Panc1 (cell line): ENCODE results near the gene RBP2. TPM values are rescaled to one million over a fixed set of nuclear protein-coding genes. Genes with fewer than 3 reads are reported as not detected.

Source experiments
- ATAC-seq: fragments of 200-7000 bp; cut with Tn5 transposase; 2 replicates; pipeline ENCODE4 v1.9.1; 2020; ENCODE audit warnings: mild to moderate bottlenecking, moderate library complexity
- BruUV-seq: library from RNA; stranded (reverse); fragments of 400-500 nt; replicated peaks from 2 replicates; lab custom pipeline; 2021; lab: Mats Ljungman, UMichigan
- CTCF ChIA-PET: fragments of 300-600 bp; sonication (Branson Sonifier 250); formaldehyde crosslinking; loops from one replicate; lab custom pipeline; 2022; ENCODE audit warnings: antibody characterized with exemption; lab: Charles Lee
- POLR2A ChIA-PET: fragments of 300-600 bp; sonication (Branson Sonifier 250); formaldehyde crosslinking; loops from one replicate; lab custom pipeline; 2022; ENCODE audit warnings: antibody characterized with exemption; lab: Charles Lee
- DNase-seq: peaks from one replicate; pipeline ENCODE4 v3.0.0-alpha.2; 2010; ENCODE audit warnings: low read depth, low spot score
- H3K27ac ChIP-seq: 2 replicates; pipeline ENCODE4 v1.5.1; 2011; ENCODE audit warnings: mild to moderate bottlenecking, low read length, inconsistent platforms
- H3K27me3 ChIP-seq: fragments of 200-500 bp; sonication (Bioruptor generic); 2 replicates; pipeline ENCODE4 v1.6.0; 2014; ENCODE audit warnings: low read length, inconsistent platforms; ENCODE audit not compliant: control insufficient read depth, insufficient read depth
- H3K36me3 ChIP-seq: fragments of 200-500 bp; sonication (Bioruptor generic); 2 replicates; pipeline ENCODE4 v1.5.1; 2014; ENCODE audit warnings: inconsistent platforms, mild to moderate bottlenecking, low read length, moderate library complexity; ENCODE audit not compliant: control insufficient read depth, insufficient read depth
- H3K4me1 ChIP-seq: 2 replicates; pipeline ENCODE4 v1.5.1; 2011; ENCODE audit warnings: inconsistent platforms, mild to moderate bottlenecking, low read length, moderate library complexity; ENCODE audit not compliant: control insufficient read depth, insufficient read depth
- H3K4me3 ChIP-seq, 2 experiments: 2 replicates each; pipeline ENCODE4 v1.5.1; 2011 to 2012; ENCODE audit warnings: low read depth in 2 of 2, low read length in 2 of 2, mild to moderate bottlenecking in 2 of 2, inconsistent platforms in 1 of 2, moderate library complexity in 1 of 2
- H3K9me3 ChIP-seq: fragments of 200-500 bp; sonication (Bioruptor generic); 2 replicates; pipeline ENCODE4 v1.5.1; 2014; ENCODE audit warnings: low read depth, mild to moderate bottlenecking, inconsistent platforms, low read length, moderate library complexity; ENCODE audit not compliant: control insufficient read depth, insufficient read depth
- POLR2AphosphoS5 ChIP-seq: IDR thresholded peaks from 2 replicates; pipeline ENCODE4 v1.6.1; 2012; ENCODE audit warnings: mild to moderate bottlenecking, low read depth, low read length, moderate library complexity
- SIN3A ChIP-seq: IDR thresholded peaks from 2 replicates; pipeline ENCODE4 v1.6.1; 2012; ENCODE audit warnings: low read depth, mild to moderate bottlenecking, low read length, moderate library complexity, borderline replicate concordance; ENCODE audit not compliant: insufficient read depth
- TCF7L2 ChIP-seq: IDR thresholded peaks from 2 replicates; pipeline ENCODE4 v1.6.1; 2011; ENCODE audit warnings: mild to moderate bottlenecking, low read depth, low read length, inconsistent platforms
- in situ Hi-C: cut with HindIII; loops from 2 replicates; pipeline ENCODE4 v1.10.0; 2016; ENCODE audit warnings: low sequenced_read_pairs, low pct_unique_long_range_greater_than_20kb
- intact Hi-C: fragments of 100-400 bp; cut with micrococcal nuclease; formaldehyde crosslinking; loops from one replicate; pipeline ENCODE4 v1.10.0; 2022; ENCODE audit not compliant: unreplicated experiment
- total RNA-seq: library from RNA; stranded (reverse); gene quantifications from one replicate; pipeline ENCODE4 v1.2.1, GENCODE V29; 2021; ENCODE audit not compliant: unreplicated experiment
- TF ChIP-seq, protein P1 (sequence below), 2 experiments: IDR thresholded peaks; 2 replicates each; pipeline ENCODE4 v1.6.1; 2011 to 2012; ENCODE audit warnings: low read depth in 2 of 2, control low read depth in 1 of 2, low read length in 1 of 2, mild to moderate bottlenecking in 1 of 2, moderate library complexity in 1 of 2; ENCODE audit not compliant: insufficient read depth in 1 of 2
- TF ChIP-seq, protein P2 (sequence below): fragments of 450-650 bp; IDR thresholded peaks from 2 replicates; pipeline ENCODE4 v1.5.1; 2017; ENCODE audit warnings: mild to moderate bottlenecking

The RBP2 gene
- total RNA-seq, 1 experiment from 2014 or later: not detected

DNA sequence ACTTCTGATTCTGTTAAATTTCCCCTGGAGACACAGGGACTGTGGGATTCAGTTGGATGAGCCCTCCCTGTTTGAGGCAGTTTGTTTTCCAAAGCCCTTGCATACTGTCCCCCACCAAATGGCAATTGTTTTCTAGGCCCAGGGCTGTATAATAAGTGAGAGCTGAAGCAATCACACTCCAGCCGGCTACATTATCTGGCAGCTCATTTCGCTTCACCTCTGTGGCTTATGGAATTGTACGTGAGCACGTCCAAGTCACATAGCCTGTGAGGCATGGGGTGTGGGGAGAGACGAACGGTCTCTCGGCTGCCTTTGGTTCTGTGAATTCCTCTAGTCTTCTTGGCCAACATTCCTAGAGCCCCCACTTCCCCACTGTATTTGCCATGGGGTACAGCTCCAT lies 10.7 kb downstream of the RBP2 start:
- POLR2A ChIA-PET: no interaction called here
- CTCF ChIA-PET: no interaction called here
- Histone ChIP-seq H3K9me3 (no peaks in the 10 kb centered on the region), H3K4me1 (no peaks in the 10 kb centered on the region), H3K4me3 (no peak overlapping the region), H3K36me3 (no peaks in the 10 kb centered on the region), H3K27ac (no peak overlapping the region), H3K27me3 (0 out of 2 replicates have a peak, but pooled peaks cover 7% of the 10 kb centered on the region)
- DNase-seq: no peak
- no peak for ATAC-seq
- intact Hi-C loops: no loop called here
- TF ChIP-seq, protein P1, sequence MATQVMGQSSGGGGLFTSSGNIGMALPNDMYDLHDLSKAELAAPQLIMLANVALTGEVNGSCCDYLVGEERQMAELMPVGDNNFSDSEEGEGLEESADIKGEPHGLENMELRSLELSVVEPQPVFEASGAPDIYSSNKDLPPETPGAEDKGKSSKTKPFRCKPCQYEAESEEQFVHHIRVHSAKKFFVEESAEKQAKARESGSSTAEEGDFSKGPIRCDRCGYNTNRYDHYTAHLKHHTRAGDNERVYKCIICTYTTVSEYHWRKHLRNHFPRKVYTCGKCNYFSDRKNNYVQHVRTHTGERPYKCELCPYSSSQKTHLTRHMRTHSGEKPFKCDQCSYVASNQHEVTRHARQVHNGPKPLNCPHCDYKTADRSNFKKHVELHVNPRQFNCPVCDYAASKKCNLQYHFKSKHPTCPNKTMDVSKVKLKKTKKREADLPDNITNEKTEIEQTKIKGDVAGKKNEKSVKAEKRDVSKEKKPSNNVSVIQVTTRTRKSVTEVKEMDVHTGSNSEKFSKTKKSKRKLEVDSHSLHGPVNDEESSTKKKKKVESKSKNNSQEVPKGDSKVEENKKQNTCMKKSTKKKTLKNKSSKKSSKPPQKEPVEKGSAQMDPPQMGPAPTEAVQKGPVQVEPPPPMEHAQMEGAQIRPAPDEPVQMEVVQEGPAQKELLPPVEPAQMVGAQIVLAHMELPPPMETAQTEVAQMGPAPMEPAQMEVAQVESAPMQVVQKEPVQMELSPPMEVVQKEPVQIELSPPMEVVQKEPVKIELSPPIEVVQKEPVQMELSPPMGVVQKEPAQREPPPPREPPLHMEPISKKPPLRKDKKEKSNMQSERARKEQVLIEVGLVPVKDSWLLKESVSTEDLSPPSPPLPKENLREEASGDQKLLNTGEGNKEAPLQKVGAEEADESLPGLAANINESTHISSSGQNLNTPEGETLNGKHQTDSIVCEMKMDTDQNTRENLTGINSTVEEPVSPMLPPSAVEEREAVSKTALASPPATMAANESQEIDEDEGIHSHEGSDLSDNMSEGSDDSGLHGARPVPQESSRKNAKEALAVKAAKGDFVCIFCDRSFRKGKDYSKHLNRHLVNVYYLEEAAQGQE (IDR thresholded peaks at IDR 0.05; ENCODE audit: insufficient read depth in 1 of 2, low read depth in 2 of 2, low read length in 1 of 2): no peak
- TF ChIP-seq TCF7L2 (no peak), POLR2AphosphoS5 (no peak), SIN3A (no peak)
- TF ChIP-seq, protein P2, sequence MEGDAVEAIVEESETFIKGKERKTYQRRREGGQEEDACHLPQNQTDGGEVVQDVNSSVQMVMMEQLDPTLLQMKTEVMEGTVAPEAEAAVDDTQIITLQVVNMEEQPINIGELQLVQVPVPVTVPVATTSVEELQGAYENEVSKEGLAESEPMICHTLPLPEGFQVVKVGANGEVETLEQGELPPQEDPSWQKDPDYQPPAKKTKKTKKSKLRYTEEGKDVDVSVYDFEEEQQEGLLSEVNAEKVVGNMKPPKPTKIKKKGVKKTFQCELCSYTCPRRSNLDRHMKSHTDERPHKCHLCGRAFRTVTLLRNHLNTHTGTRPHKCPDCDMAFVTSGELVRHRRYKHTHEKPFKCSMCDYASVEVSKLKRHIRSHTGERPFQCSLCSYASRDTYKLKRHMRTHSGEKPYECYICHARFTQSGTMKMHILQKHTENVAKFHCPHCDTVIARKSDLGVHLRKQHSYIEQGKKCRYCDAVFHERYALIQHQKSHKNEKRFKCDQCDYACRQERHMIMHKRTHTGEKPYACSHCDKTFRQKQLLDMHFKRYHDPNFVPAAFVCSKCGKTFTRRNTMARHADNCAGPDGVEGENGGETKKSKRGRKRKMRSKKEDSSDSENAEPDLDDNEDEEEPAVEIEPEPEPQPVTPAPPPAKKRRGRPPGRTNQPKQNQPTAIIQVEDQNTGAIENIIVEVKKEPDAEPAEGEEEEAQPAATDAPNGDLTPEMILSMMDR: no peak
- in situ Hi-C loops: no loop called here
- no TSS peak for BruUV-seq

DNA sequence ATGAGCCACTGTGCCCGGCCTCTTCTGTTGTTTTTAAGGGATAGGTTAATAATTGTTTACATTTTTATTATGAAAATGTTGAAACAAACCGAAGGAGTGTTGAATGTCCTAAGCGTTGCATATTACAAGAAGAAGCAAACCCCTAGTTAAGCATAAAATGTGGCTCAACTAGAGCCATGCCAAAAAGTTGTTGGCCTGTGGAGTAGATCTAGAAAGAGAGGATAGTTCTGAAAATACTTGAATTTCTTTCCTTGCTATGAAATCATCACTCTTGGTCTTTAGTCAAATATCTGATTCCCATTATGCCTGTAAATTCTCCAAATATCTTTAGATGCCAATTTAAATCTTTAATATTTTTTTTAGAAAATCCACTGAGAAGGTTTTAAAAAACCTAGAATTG lies 12.8 kb downstream of the RBP2 start:
- H3K36me3 ChIP-seq: no peaks in the 10 kb centered on the region
- ChIA-PET POLR2A (no interaction called here), CTCF (no interaction called here)
- in situ Hi-C loops: no loop called here
- TF ChIP-seq SIN3A (no peak), POLR2AphosphoS5 (no peak), TCF7L2 (no peak)
- TF ChIP-seq, protein P2: no peak
- TF ChIP-seq, protein P1 (IDR thresholded peaks at IDR 0.05; ENCODE audit: insufficient read depth in 1 of 2, low read depth in 2 of 2, low read length in 1 of 2): no peak
- intact Hi-C loops: no loop called here
- no peak overlapping the region for H3K4me3 ChIP-seq
- no TSS peak for BruUV-seq
- ATAC-seq: no peak
- no peaks in the 10 kb centered on the region for H3K4me1 ChIP-seq
- no peaks in the 10 kb centered on the region for H3K9me3 ChIP-seq
- 0 out of 2 replicates have a peak, but pooled peaks cover 4% of the 10 kb centered on the region for H3K27me3 ChIP-seq
- no peak overlapping the region for H3K27ac ChIP-seq
- no peak for DNase-seq
